HT-29 (cell line): ENCODE data around the gene SIRT4. TPM values are rescaled to one million over a fixed set of nuclear protein-coding genes. Genes with fewer than 3 reads are reported as not detected.
"Not testable (repeated sequence)": the region's sequence is repeated elsewhere in the genome, so short reads cannot be mapped to it uniquely, and the experiment has no call there.

ENCODE experiments used
- DNase-seq: peaks from one replicate; pipeline ENCODE4 v3.0.0-alpha.2; 2015; ENCODE audit warnings: low spot score
- total RNA-seq: library from RNA; depleted of rRNA; stranded (reverse); fragments of >200 nt; shearing (Covaris generic); gene quantifications from 2 replicates; pipeline ENCODE4 v1.2.3, GENCODE V29; 2014

SIRT4 gene
- total RNA-seq, 1 experiment from 2014 or later = 0.05 TPM

- DNase-seq = peak; percentile 37
Observed at GRCh38 chr12:120335447-120335846, 33.3 kb downstream of the SIRT4 start.

DNA sequence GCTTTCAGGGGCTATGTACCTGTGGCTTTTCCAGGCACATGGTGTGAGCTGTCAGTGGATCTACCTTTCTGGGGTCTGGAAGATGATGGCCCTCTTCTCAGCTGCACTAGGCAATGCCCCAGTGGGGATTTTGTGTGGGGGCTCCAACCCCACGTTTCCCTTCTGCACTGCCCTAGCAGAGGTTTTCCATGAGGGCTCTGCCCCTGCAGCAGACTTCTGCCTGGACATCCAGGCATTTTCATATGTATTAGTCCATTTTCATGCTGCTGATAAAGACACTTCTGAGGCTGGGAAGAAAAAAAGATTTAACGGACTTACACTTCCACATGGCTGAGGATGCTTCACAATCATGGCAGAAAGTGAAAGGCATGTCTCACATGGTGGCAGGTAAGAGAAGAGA lies 34.3 kb downstream of the SIRT4 start:
- DNase-seq = not testable (repeated sequence)

- no peak for DNase-seq
Observed at GRCh38 chr12:120337730-120338129, 35.6 kb downstream of the SIRT4 start.

DNA sequence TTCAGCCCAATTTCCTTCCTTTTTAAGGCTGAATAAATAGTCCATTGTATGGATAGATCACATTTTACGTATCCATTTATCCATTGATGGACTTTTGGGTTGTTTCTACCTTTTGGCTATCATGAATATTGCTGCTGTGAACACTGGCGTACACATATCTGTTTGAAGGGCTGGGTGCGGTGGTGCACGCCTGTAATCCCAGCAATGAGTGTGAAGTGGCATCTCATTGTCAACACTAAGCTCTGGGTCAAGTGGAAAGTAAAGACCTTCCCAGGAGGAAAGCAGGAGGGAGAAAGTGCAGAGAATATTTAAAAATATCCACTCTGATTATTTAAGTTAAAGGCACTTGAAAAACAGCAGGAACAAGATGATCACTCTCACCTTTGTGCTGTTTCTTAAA lies 37.1 kb downstream of the SIRT4 start:
- DNase-seq = no peak

DNA sequence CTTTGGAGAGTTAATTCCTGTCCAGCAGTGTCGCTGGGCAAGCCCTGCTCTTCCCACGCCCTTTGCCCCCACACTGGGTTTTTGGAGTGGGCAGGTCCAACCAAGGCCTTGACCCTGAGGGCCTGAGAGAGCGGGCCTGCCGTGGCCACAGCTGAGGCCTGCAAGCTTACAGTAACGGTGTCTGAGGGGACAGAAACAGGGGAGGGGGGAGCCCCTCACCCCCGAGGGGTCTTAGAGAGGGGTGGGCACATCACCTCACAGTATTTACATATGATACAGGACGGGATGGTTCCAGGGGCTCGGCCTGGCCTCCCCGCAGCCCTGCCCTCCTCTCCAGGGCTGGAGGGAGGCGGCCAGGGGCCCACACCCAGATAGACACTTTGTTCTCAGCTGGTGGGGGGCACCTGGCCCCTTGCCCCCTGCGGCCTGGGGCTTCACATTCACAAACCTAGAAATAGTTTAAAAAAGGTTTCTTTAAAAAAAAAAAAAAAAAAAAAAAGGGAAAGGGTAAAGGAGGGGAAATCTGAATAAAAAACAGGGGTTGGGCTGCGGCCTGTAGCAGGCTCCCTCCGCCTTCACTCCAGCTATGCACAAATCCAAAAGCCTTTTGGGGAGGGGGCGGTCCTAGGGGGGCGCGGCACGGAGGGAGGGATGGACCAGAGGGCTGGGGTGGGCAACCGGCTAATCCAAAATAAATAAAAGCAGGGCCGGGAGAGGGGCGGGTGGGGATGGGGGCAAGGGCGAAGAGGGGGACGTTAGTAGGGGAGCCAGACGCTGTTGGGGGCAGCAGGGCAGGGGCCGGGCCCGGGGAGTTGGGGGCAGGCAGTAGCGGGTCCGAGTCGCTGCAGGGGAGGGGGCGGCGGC lies 40.3 kb downstream of the SIRT4 start:
- DNase-seq = no peak

DNA sequence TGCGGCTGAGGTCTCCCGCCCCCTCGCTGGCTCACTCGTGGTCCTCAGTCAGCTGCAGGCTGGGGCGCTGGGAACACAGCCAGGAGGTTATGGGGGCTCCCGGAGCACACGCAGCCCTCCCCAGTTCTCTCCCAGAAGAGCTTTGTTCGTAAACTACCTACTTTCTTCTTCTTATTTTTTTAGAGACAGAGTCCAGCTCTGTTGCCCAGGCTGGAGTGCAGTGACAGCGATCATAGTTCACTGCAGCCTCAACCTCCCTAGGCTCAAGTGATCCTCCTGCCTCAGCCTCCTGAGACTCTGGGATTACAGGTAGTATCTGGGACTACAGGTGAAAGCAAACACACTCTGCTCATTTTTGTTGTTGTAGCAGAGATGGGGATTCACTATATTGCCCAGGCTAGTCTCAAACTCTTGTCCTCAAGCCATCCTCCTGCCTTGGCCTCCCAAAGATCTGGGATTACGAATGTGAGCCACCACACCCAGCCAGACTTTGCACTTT lies 41.0 kb downstream of the SIRT4 start:
- no peak for DNase-seq

- no peak for DNase-seq
Observed at GRCh38 chr12:120343692-120344091, 41.6 kb downstream of the SIRT4 start.

DNA sequence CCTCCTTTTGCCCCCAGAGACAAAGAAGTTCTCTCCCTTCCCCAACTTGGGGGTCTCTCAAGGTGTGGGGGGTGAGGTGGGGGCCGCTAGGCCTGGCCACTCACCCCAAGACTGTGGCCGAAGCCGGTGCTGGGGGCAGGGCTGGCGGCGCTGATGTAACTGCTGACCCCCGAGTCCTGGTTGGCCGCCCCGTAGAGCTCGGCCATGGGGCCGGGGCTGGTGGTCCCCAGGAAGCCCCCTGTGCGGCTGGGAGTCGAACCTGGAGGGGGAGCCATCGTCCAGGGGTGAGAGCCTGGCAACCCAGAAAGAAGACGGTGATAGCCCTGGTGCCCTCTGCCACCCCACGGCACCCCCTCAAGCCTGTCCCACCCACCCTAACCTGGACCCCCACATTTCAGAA lies 43.9 kb downstream of the SIRT4 start:
- no peak for DNase-seq

- no peak for DNase-seq
Observed at GRCh38 chr12:120346681-120347080, 44.6 kb downstream of the SIRT4 start.

DNA sequence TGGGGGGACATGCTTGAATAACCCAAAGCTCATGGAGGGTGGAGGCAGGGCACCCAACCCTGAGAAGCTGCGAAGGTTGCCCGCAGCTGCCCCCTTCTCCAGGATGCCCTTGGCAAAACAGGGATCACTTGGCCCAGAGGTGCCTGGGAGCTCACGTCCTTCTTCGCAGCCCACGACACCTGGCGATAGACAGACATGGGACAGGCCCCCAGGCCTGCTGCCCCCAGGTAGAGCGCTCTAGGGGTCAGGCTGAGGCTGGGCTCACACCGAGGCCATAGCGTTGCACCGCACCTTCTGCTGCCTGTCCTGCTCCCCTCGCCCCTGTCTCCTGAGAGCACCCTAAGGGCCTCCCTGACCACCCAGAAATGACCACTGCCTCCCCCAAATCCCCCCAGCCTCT lies 45.6 kb downstream of the SIRT4 start:
- no peak for DNase-seq

DNA sequence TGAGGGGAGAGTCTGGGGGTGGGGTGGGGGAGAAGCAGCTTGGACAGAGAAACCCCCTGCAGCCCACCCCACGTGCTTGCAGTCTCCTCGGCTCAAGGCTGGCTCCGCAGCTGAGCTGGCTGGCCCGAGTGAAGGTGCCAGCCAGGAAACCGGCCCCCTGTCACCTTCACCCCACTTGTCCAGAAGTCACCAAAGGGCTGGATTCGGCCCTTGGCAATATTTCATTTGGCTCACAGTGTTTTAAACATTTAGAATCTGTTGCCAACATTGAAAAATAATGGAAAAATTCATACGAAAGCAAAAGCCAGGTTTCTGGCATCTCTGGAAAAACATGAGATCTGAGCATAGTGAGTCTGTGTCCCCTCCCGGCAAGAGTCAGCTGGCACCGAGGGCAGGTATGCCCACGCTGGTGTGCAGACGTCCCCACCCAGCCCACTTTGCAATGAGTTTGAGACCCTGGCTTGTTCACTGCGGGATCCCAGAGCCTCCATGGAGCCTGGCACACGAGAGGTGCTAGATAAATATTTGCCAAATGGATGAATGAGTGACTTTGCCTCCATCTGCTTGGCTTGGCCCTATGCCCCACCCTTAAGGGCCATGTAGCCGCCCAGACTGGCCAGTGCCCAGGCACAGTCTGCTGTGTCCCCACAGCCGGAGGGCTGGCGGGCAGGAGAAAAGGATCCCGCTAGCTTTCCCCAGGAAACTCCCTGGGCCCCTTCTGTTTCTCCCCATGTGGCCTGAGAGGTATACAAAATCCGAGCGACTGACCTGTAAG lies 48.6 kb downstream of the SIRT4 start:
- DNase-seq = no peak

DNA sequence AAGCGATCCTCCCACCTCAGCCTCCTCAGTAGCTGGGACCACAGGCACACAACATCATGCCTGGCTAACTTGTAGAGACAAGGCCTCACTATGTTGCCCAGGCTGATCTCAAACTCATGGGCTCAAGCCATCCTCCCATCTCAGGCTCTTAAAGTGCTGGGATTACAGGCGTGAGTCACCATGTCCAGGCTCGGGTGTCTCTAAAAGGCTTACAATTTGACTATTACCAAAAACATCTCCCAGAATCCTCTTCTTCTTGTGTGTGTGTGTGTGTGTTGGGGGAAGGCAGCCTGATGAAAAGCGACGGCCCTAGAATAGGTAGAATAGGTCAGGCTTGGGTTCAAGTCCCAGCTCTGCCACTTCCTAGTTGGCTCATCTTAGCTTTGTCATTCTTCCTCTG lies 50.0 kb downstream of the SIRT4 start:
- no peak for DNase-seq

GRCh38 chr12:120353136-120353535 lies 51.0 kb downstream of the SIRT4 start:
- DNase-seq = no peak

DNA sequence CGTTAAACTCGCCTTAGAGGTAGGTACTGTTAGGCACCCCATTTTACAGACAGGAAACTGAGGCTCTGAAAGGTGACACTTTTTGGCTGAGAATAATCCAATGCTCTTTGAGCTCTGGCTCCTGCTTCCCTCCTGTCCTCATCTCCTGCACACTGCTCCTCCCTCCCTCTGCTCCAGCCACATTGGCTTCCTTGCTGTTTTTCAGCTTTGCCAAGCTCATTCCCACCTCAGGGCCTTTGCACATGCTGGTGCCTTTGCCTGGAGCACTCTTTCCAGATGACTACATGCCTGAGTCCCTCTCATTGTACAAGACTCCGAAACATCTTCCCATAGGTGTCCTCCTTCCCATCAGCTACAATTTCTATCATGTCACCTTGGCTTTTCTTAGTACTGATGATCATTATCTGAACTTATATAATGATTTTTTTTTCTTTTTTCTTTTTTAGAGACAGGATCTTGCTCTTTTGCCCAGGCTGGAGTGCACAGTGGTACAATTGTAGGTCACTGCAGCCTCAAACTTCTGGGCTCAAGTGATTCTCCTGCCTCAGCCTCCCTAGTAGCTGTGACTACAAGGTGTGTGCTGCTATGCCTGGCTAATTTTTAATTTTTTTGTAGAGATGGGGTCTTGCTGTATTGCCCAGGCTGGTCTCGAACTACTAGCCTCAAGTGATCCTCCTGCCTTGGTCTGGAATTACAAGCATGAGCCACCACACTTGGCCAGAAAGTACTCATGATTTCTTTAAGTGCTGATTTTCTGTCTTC lies 51.6 kb downstream of the SIRT4 start:
- DNase-seq = no peak

GRCh38 chr12:120356567-120357030 lies 54.5 kb downstream of the SIRT4 start:
- peak; percentile 87 for DNase-seq

DNA sequence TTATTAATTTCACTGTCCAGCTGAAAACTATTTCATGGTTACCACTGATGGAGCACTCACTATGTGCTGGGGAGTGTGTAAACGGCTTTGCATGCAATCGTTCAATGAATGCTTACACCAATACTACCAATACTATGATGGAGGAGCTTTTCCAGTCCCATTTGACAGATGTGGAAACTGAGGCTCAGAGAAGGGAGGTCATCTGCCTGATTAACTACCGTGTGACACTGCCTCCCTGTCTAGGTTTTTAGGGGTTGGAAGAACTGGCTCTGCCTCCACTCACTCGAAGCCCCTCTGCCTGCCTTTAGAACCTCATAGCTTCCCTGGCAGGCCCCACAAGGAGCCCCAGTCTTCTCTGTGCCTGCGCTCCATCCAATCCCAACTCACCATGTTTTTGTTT lies 55.0 kb downstream of the SIRT4 start:
- no peak for DNase-seq

- no peak for DNase-seq
Observed at GRCh38 chr12:120358412-120359100, 56.4 kb downstream of the SIRT4 start.

GRCh38 chr12:120359128-120359527 lies 57.0 kb downstream of the SIRT4 start:
- no peak for DNase-seq

GRCh38 chr12:120361506-120362208 lies 59.5 kb downstream of the SIRT4 start:
- DNase-seq = no peak
